K562 (cell line): ENCODE results near the gene OSBP2. TPM values are rescaled to one million over a fixed set of nuclear protein-coding genes. Genes with fewer than 3 reads are reported as not detected.

ENCODE experiments used
- ARID1B ChIP-seq: fragments of 450-650 bp; IDR thresholded peaks from 2 replicates; pipeline ENCODE4 v1.6.1; 2016; ENCODE audit warnings: antibody characterized with exemption, mild to moderate bottlenecking, inconsistent platforms
- CTBP1 ChIP-seq: fragments of 450-650 bp; IDR thresholded peaks from 2 replicates; pipeline ENCODE4 v1.6.1; 2016; ENCODE audit warnings: borderline replicate concordance
- FOSL1 ChIP-seq: fragments of 200-800 bp; sonication (Bioruptor generic); conservative IDR thresholded peaks from 2 replicates; pipeline ENCODE4 v1.6.1; 2016; ENCODE audit warnings: missing genetic modification characterization, missing compliant biosample characterization
- HDAC3 ChIP-seq: fragments of 450-650 bp; IDR thresholded peaks from 2 replicates; pipeline ENCODE4 v1.6.1; 2018; ENCODE audit warnings: borderline replicate concordance, mild to moderate bottlenecking, moderate library complexity; ENCODE audit not compliant: partially characterized antibody
- KDM4B ChIP-seq, 2 experiments: fragments of 450-650 bp in 1 of 2; sonication (generic) in 1 of 2; IDR thresholded peaks; 2 replicates each; pipeline ENCODE4 v1.6.1; 2016 to 2017; ENCODE audit warnings: borderline replicate concordance in 2 of 2, antibody characterized with exemption in 1 of 2, low read depth in 1 of 2, mild to moderate bottlenecking in 1 of 2
- KLF13 ChIP-seq: fragments of 450-650 bp; IDR thresholded peaks from 2 replicates; pipeline ENCODE4 v1.6.1; 2016; ENCODE audit warnings: missing genetic modification characterization, low read depth, mild to moderate bottlenecking, missing compliant biosample characterization, moderate library complexity, borderline replicate concordance
- MCM5 ChIP-seq: fragments of 450-650 bp; IDR thresholded peaks from 2 replicates; pipeline ENCODE4 v1.6.1; 2016; ENCODE audit warnings: low read depth
- MYBL2 ChIP-seq, 2 experiments: fragments of 450-650 bp in 1 of 2; sonication (generic) in 1 of 2; formaldehyde crosslinking in 1 of 2; IDR thresholded peaks; 2 replicates each; pipeline versions ENCODE4 v1.6.1 to v1.8.1; 2017 to 2022; ENCODE audit warnings: borderline replicate concordance in 1 of 2, inconsistent platforms in 1 of 2, low read depth in 1 of 2, mild to moderate bottlenecking in 1 of 2, missing genetic modification reagents in 1 of 2, moderate library complexity in 1 of 2
- MYNN ChIP-seq, 2 experiments: sonication (generic); formaldehyde crosslinking in 1 of 2; IDR thresholded peaks; 2 replicates each; pipeline versions ENCODE4 v1.5.0 to v1.6.1; 2016 to 2020; ENCODE audit warnings: antibody characterized with exemption in 1 of 2, missing genetic modification reagents in 1 of 2
- POLR2A ChIP-seq: fragments of 450-650 bp; conservative IDR thresholded peaks from 2 replicates; pipeline ENCODE4 v1.6.1; 2016
- RBM25 ChIP-seq: fragments of 200-400 bp; formaldehyde crosslinking; IDR thresholded peaks from 2 replicates; pipeline ENCODE4 v1.6.1; 2018; ENCODE audit warnings: low read length, low read depth, moderate library complexity; ENCODE audit not compliant: severe bottlenecking
- SRSF3 ChIP-seq: fragments of 200-400 bp; formaldehyde crosslinking; IDR thresholded peaks from 2 replicates; pipeline ENCODE4 v1.6.1; 2016; ENCODE audit warnings: mild to moderate bottlenecking, low read length, moderate library complexity; ENCODE audit not compliant: insufficient read depth
- STAT5B ChIP-seq: fragments of 250-450 bp; sonication (Bioruptor Pico); IDR thresholded peaks from 2 replicates; pipeline ENCODE4 v1.8.0; 2021; ENCODE audit warnings: mild to moderate bottlenecking, inconsistent platforms
- TCF15 ChIP-seq: fragments of 250-450 bp; sonication (Bioruptor Pico); IDR thresholded peaks from 2 replicates; pipeline ENCODE4 v1.8.0; 2022; ENCODE audit warnings: moderate library complexity, mild to moderate bottlenecking, inconsistent platforms
- ZNF124 ChIP-seq: sonication (generic); formaldehyde crosslinking; IDR thresholded peaks from 2 replicates; pipeline ENCODE4 v1.8.1; 2022; ENCODE audit warnings: missing genetic modification reagents
- ZNF253 ChIP-seq: fragments of 250-450 bp; sonication (Bioruptor Pico); conservative IDR thresholded peaks from 2 replicates; pipeline ENCODE4 v1.6.1; 2021; ENCODE audit warnings: mild to moderate bottlenecking
- ZNF263 ChIP-seq: sonication (generic); formaldehyde crosslinking; IDR thresholded peaks from 2 replicates; pipeline ENCODE4 v1.8.0; 2022; ENCODE audit warnings: mild to moderate bottlenecking, missing genetic modification reagents, borderline replicate concordance
- ZNF444 ChIP-seq: fragments of 250-450 bp; sonication (Bioruptor Pico); IDR thresholded peaks from 2 replicates; pipeline ENCODE4 v1.4.0; 2020; ENCODE audit warnings: mild to moderate bottlenecking, moderate library complexity
- ZNF583 ChIP-seq: fragments of 250-450 bp; sonication (Bioruptor Pico); IDR thresholded peaks from 2 replicates; pipeline ENCODE4 v1.4.0; 2020
- ZNF586 ChIP-seq: fragments of 450-650 bp; formaldehyde crosslinking; conservative IDR thresholded peaks from 2 replicates; pipeline ENCODE4 v1.4.0; 2020; ENCODE audit warnings: mild to moderate bottlenecking, moderate library complexity
- ZNF696 ChIP-seq: fragments of 250-450 bp; sonication (Bioruptor Pico); conservative IDR thresholded peaks from 2 replicates; pipeline ENCODE4 v1.4.0; 2020; ENCODE audit warnings: mild to moderate bottlenecking, moderate library complexity
- ZNF77 ChIP-seq: fragments of 250-450 bp; sonication (Bioruptor Pico); IDR thresholded peaks from 2 replicates; pipeline ENCODE4 v1.5.0; 2020
- ZNF780A ChIP-seq: fragments of 250-450 bp; sonication (Bioruptor Pico); IDR thresholded peaks from 2 replicates; pipeline ENCODE4 v1.5.0; 2021; ENCODE audit warnings: mild to moderate bottlenecking
- polyA plus RNA-seq, 8 experiments: library from polyadenylated mRNA; depleted of rRNA in 4 of 8; stranded (reverse) in 5 of 8; unstranded in 3 of 8; fragments of >200 nt; fragmentation: Nextera tagmentation in 2 of 8; fragmentation: Illumina TruSeq in 1 of 8; extraction: Ambion mirVana in 2 of 8; extraction: Trizol in 1 of 8; gene quantifications; 2 replicates each; pipeline versions ENCODE4 v1.2.1 to v1.2.3, GENCODE V29; 2011 to 2014; ENCODE audit warnings: inconsistent platforms in 1 of 8, missing spikeins in 1 of 8
- total RNA-seq, 7 experiments: library from RNA; depleted of rRNA in 6 of 7; stranded (reverse); fragments of >200 nt in 6 of 7; fragmentation: Illumina TruSeq in 2 of 7; extraction: Trizol in 2 of 7; gene quantifications; 2 replicates each; pipeline versions ENCODE4 v1.2.1 to v1.2.3, GENCODE V29; 2011 to 2021; ENCODE audit warnings: low replicate concordance in 1 of 7
- TF ChIP-seq, protein P1 (sequence below): sonication (generic); formaldehyde crosslinking; IDR thresholded peaks from 2 replicates; pipeline ENCODE4 v1.8.0; 2022; ENCODE audit warnings: mild to moderate bottlenecking, missing genetic modification reagents

The OSBP2 gene
- total and polyA plus RNA-seq, 9 of the 15 experiments (the other 6 are each of a cell fraction or from before 2014, with no cell fraction given): 0.52 to 29.5 (median 21.6) TPM

- TF ChIP-seq ZNF263 (CRISPR knock-in tag) (no peak), ZNF583 (CRISPR knock-in tag) (0 out of 2 replicates have a peak, but pooled peaks have one; percentile 10), KDM4B (IDR thresholded peaks at IDR 0.05; ENCODE audit: borderline replicate concordance in 2 of 2, low read depth in 1 of 2) (no peak; a peak in 1 of 4 replicates), ZNF586 (CRISPR knock-in tag) (no peak), ZNF444 (CRISPR knock-in tag) (no peak), ZNF253 (no peak), MCM5 (no peak), ARID1B (no peak), SRSF3 (no peak), MYBL2 (IDR thresholded peaks at IDR 0.05; ENCODE audit: low read depth) (no peak), MYBL2 (CRISPR knock-in tag; IDR thresholded peaks at IDR 0.05; ENCODE audit: borderline replicate concordance) (no peak), ZNF780A (CRISPR knock-in tag) (no peak), STAT5B (CRISPR knock-in tag) (no peak), ZNF124 (CRISPR knock-in tag) (no peak), FOSL1 (tag) (no peak), RBM25 (no peak), TCF15 (CRISPR knock-in tag) (no peak), KLF13 (tag) (no peak), CTBP1 (peak; percentile 63; the same call in 1 of the 2 replicates), MYNN (IDR thresholded peaks at IDR 0.05) (peak; percentile 71), MYNN (CRISPR knock-in tag; IDR thresholded peaks at IDR 0.05) (no peak), ZNF77 (CRISPR knock-in tag) (no peak), POLR2A (peak; percentile 79), ZNF696 (CRISPR knock-in tag) (no peak), HDAC3 (peak; percentile 46)
- TF ChIP-seq, protein P1, sequence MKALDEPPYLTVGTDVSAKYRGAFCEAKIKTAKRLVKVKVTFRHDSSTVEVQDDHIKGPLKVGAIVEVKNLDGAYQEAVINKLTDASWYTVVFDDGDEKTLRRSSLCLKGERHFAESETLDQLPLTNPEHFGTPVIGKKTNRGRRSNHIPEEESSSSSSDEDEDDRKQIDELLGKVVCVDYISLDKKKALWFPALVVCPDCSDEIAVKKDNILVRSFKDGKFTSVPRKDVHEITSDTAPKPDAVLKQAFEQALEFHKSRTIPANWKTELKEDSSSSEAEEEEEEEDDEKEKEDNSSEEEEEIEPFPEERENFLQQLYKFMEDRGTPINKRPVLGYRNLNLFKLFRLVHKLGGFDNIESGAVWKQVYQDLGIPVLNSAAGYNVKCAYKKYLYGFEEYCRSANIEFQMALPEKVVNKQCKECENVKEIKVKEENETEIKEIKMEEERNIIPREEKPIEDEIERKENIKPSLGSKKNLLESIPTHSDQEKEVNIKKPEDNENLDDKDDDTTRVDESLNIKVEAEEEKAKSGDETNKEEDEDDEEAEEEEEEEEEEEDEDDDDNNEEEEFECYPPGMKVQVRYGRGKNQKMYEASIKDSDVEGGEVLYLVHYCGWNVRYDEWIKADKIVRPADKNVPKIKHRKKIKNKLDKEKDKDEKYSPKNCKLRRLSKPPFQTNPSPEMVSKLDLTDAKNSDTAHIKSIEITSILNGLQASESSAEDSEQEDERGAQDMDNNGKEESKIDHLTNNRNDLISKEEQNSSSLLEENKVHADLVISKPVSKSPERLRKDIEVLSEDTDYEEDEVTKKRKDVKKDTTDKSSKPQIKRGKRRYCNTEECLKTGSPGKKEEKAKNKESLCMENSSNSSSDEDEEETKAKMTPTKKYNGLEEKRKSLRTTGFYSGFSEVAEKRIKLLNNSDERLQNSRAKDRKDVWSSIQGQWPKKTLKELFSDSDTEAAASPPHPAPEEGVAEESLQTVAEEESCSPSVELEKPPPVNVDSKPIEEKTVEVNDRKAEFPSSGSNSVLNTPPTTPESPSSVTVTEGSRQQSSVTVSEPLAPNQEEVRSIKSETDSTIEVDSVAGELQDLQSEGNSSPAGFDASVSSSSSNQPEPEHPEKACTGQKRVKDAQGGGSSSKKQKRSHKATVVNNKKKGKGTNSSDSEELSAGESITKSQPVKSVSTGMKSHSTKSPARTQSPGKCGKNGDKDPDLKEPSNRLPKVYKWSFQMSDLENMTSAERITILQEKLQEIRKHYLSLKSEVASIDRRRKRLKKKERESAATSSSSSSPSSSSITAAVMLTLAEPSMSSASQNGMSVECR (CRISPR knock-in tag): peak; percentile 54; the same call in 1 of the 2 replicates
These were observed 26.9 kb upstream of the OSBP2 start, which contains the start of gene DUSP18 (continued) for GRCh38 chr22:30667494-30668385.
